ENCODE measurements around the gene C10orf90.

Gene C10orf90

GRCh38 chr10:126568809-126569385 lies 101.6 kb downstream of the C10orf90 start:
- no peak overlapping the region for H3K4me3 ChIP-seq
- DNase-seq (ENCODE audit: low spot score), result no peak
- TF ChIP-seq, protein P1, sequence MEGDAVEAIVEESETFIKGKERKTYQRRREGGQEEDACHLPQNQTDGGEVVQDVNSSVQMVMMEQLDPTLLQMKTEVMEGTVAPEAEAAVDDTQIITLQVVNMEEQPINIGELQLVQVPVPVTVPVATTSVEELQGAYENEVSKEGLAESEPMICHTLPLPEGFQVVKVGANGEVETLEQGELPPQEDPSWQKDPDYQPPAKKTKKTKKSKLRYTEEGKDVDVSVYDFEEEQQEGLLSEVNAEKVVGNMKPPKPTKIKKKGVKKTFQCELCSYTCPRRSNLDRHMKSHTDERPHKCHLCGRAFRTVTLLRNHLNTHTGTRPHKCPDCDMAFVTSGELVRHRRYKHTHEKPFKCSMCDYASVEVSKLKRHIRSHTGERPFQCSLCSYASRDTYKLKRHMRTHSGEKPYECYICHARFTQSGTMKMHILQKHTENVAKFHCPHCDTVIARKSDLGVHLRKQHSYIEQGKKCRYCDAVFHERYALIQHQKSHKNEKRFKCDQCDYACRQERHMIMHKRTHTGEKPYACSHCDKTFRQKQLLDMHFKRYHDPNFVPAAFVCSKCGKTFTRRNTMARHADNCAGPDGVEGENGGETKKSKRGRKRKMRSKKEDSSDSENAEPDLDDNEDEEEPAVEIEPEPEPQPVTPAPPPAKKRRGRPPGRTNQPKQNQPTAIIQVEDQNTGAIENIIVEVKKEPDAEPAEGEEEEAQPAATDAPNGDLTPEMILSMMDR (IDR thresholded peaks at IDR 0.05), result no peak
- H3K27ac ChIP-seq, result no peak overlapping the region

DNA sequence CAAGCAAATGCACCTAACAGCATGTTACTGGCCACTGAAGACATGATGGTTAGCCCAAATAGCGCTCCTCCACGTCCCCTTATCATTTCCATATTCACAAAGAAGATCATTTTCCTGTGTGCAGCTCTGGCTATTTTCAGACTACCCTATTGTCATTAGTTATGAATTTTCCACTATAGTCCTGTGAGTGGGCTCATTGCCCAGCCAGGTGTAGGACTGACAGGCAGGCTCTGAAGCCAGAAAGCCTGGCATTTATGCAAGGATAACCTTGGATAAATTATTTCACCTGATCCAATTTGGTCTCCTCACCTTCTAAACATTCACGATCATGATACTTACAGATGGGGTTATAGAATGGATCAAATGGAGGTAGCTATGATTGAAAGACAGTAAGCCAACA lies 104.6 kb downstream of the C10orf90 start:
- TF ChIP-seq, protein P1 (IDR thresholded peaks at IDR 0.05), result no peak
- Histone ChIP-seq H3K27ac (no peak overlapping the region), H3K4me3 (no peak overlapping the region)
- DNase-seq (ENCODE audit: low spot score), result no peak

GRCh38 chr10:126565441-126565840 lies 105.1 kb downstream of the C10orf90 start:
- no peak overlapping the region for H3K4me3 ChIP-seq
- DNase-seq (ENCODE audit: low spot score), result no peak
- TF ChIP-seq, protein P1 (IDR thresholded peaks at IDR 0.05), result no peak

GRCh38 chr10:126564326-126564888 lies 106.1 kb downstream of the C10orf90 start:
- TF ChIP-seq, protein P1 (IDR thresholded peaks at IDR 0.05), result no peak

More at GRCh38 chr10:126565441-126565840, 105.1 kb downstream of the C10orf90 start:
- H3K27ac ChIP-seq, result no peak overlapping the region

DNA sequence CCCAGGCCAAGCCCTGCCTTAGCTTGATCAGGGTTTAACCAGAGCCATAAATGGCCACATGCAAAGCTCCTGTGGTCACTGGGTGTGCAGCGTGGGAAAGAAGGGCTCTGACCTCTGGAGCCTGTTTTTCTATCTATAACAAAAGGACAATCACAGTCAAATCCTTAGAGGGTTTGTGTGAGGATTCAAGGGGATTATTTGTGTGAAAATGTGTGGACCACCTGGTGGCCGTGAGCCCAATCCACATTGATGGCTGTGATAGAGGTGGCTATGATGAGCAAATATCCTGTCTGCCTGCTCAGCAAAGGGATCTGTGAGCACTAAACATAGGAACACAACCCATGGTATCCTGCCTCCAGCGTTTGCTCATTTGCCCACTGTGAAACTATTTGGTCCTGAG lies 107.1 kb downstream of the C10orf90 start:
- TF ChIP-seq, protein P1 (IDR thresholded peaks at IDR 0.05), result no peak
- Histone ChIP-seq H3K4me3 (no peak overlapping the region), H3K27ac (no peak overlapping the region)
- DNase-seq (ENCODE audit: low spot score), result no peak

More at GRCh38 chr10:126564326-126564888, 106.1 kb downstream of the C10orf90 start:
- Histone ChIP-seq H3K4me3 (no peak overlapping the region), H3K27ac (no peak overlapping the region)
- DNase-seq (ENCODE audit: low spot score), result no peak

- Histone ChIP-seq H3K27ac (no peak overlapping the region), H3K4me3 (no peak overlapping the region)
- TF ChIP-seq, protein P1 (IDR thresholded peaks at IDR 0.05), result no peak
- no peak for DNase-seq (ENCODE audit: low spot score)
Measured at GRCh38 chr10:126561921-126562680, 108.4 kb downstream of the C10orf90 start.
